GM12801 (cell line): ENCODE data around the gene ADAMTSL1.

Source experiments
- TF ChIP-seq, protein P1 (sequence below): IDR thresholded peaks from one replicate; pipeline ENCODE4 v1.5.1; 2011; ENCODE audit warnings: control low read depth; ENCODE audit not compliant: insufficient read length; ENCODE audit errors: extremely low read depth

The ADAMTSL1 gene

DNA sequence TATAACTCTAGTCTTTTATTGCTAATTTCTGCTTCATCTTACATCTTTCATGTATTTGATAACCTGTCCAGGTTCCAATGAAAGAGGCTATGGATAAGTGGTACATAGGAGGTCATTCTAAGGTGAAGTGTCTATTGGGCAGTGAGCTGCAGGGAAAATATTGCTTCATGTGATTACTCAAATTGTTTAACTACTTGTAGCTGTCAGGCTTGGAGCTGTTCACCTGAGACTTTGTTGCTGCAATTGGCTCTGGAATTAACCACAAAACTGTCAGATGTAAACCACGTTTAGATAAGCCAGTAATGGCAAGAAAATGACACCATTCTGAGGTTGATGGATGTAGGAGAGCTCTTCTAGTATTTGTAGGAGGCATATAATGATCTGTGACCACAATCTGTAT, 26.0 kb downstream of the ADAMTSL1 start:
- TF ChIP-seq, protein P1, sequence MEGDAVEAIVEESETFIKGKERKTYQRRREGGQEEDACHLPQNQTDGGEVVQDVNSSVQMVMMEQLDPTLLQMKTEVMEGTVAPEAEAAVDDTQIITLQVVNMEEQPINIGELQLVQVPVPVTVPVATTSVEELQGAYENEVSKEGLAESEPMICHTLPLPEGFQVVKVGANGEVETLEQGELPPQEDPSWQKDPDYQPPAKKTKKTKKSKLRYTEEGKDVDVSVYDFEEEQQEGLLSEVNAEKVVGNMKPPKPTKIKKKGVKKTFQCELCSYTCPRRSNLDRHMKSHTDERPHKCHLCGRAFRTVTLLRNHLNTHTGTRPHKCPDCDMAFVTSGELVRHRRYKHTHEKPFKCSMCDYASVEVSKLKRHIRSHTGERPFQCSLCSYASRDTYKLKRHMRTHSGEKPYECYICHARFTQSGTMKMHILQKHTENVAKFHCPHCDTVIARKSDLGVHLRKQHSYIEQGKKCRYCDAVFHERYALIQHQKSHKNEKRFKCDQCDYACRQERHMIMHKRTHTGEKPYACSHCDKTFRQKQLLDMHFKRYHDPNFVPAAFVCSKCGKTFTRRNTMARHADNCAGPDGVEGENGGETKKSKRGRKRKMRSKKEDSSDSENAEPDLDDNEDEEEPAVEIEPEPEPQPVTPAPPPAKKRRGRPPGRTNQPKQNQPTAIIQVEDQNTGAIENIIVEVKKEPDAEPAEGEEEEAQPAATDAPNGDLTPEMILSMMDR: no peak

DNA sequence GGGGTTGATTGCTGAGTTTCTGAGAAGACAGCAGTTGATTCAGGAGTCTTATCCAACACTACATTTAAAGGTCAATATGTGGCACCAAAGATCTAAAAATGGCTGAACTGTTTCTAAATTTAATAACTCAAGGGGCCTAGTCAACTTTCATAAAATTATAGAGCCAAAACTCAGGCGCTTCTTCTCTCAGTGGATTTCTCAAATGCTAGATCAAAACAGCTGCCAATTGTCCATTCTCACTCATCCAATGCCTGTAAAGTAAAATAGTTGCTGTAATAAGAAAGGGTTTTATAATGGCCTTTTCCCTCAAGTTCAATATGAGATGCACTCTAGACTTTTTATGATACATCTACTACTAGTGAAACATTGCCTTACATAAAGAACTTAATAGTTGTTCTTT, 26.5 kb downstream of the ADAMTSL1 start:
- TF ChIP-seq, protein P1: no peak

DNA sequence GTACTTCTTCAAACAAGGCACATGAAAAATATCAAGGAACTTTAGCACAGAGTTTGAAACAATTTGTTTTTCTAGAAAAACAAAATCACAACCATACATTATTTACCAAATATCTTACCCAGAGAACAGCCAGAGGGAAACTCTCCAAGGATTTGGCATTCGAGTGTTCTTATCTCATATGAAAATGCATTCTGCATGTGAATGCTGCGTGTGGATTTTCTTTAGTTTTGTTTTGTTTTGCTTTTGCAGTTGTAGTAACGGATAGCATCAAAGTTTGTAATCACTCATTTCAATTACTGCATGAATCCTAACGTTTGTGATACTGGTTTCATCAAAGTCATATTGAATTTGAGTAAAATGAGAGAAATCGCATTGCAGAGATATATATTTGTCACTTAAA, 28.0 kb downstream of the ADAMTSL1 start:
- TF ChIP-seq, protein P1: no peak

DNA sequence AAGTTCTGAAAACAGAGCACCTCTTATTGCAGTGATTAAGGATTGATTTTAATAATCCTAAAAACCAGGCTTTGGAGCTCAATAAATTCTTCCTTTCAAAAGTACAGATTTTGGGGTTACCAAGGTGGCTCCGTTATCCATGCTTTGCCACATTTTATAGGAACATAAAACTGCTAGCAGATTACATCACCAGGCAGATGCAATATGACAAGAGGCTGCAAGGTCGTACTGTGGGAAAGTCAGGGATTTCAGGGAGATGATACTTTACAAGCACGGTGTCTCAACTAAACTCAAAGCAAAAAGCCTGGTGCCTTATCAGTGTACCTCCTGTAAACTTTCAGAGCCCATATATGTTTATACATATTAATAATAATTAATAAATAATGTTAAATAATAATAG, 28.6 kb downstream of the ADAMTSL1 start:
- TF ChIP-seq, protein P1: no peak

DNA sequence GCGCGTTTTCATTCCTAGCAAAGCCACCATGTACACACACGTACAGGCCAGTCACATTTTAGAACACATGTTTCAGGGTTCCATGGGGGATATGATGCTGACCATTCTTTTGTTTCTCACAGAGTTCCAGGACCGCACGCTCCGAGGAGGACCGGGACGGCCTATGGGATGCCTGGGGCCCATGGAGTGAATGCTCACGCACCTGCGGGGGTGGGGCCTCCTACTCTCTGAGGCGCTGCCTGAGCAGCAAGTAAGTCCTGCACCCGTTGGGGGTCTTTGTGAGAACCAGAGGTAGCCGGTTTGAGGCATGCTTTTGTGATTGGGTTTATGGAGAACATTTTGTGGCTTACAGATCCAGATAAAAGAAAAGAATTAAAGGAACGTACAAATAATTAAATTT, 30.8 kb downstream of the ADAMTSL1 start:
- TF ChIP-seq, protein P1: no peak

DNA sequence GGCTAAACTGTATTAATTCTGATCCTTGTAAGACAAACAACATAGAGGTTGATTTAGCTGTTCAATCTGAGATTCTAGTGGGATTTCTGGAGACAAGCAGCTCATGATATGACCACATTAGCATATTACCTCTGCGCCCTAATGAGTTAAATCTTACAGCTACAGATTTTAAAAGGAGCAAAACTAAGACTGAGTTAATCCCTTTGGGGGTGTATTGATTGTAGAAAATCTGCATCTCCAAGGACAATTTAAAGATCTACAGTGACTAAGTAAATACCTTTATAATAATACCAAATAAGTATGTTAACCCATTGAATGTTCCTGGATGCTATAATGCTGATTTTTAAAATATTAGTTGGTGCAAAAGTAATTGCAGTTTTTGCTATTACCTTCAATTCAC, 33.2 kb downstream of the ADAMTSL1 start:
- TF ChIP-seq, protein P1: no peak

DNA sequence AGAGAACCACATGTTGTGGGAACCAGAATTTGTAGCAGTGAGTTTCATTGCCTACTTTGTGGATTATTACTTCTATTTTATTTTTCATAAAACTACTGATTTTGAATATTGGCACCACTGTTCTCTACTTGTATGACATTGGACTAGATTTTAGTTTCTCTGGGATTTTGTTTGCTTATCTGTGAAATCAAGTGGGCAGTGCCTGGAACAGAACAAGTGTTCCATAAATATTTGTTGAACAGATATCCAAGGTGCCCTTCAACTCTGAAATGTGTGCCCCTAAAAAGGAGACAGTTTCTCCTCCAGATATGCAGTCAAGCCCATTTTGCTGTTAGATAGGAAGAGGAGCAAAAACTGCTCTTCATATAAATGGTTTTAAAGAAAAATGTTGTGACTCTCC, 42.6 kb downstream of the ADAMTSL1 start:
- TF ChIP-seq, protein P1: no peak

DNA sequence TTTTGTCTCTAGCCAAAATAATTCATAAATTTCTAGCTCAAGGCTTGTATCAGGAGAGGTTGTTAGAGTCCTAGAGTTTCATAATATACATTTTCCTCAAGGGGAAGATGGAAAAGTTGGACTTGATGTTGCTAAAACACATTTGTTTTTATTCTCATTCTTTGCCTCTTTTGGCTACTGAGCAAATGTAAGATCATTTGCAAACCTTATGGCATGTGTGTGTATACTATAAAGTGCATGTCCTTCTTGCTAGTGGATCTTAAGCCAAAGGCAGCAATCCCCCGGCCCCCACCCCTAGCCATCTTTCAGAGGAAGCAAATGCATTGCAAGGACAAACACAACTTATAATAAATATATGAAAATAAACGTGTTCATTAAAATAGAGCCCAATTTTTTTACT, 43.0 kb downstream of the ADAMTSL1 start:
- TF ChIP-seq, protein P1: no peak
